Measurements from ENCODE around the gene EXD1. TPM values are rescaled to one million over a fixed set of nuclear protein-coding genes. Genes with fewer than 3 reads are reported as not detected.
A peak's percentile ranks its signal among the peaks of the same experiment; 100 is the strongest.

Gene EXD1
- total and polyA plus RNA-seq, 9 of the 15 experiments (the other 6 are each of a cell fraction or from before 2014, with no cell fraction given): not detected

DNA sequence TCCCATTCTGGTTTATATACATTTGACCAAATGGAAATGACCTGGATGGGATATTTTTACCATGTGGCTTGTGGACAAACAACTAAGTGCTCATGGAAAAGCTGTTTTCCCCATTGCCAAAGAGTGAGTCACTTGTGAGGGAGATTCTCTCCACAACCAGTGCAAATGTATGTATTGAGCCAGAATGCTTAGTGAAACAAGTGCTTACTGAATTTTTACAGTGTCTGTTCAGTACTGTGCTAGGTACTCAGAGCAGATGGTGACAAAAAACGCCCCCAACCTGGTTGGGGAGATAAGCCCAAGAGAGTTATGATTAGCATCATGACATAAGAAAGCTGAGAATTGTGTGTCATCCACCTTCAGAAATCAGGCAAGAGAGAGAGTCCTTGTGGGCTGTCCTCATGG lies 2.8 kb upstream of the EXD1 start (continued):
- TF ChIP-seq, protein P1, sequence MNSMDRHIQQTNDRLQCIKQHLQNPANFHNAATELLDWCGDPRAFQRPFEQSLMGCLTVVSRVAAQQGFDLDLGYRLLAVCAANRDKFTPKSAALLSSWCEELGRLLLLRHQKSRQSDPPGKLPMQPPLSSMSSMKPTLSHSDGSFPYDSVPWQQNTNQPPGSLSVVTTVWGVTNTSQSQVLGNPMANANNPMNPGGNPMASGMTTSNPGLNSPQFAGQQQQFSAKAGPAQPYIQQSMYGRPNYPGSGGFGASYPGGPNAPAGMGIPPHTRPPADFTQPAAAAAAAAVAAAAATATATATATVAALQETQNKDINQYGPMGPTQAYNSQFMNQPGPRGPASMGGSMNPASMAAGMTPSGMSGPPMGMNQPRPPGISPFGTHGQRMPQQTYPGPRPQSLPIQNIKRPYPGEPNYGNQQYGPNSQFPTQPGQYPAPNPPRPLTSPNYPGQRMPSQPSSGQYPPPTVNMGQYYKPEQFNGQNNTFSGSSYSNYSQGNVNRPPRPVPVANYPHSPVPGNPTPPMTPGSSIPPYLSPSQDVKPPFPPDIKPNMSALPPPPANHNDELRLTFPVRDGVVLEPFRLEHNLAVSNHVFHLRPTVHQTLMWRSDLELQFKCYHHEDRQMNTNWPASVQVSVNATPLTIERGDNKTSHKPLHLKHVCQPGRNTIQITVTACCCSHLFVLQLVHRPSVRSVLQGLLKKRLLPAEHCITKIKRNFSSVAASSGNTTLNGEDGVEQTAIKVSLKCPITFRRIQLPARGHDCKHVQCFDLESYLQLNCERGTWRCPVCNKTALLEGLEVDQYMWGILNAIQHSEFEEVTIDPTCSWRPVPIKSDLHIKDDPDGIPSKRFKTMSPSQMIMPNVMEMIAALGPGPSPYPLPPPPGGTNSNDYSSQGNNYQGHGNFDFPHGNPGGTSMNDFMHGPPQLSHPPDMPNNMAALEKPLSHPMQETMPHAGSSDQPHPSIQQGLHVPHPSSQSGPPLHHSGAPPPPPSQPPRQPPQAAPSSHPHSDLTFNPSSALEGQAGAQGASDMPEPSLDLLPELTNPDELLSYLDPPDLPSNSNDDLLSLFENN (IDR thresholded peaks at IDR 0.05; ENCODE audit: low read depth in 2 of 2, low read length in 2 of 2): peak in 1 of 2 experiments; percentile 74; a peak in 2 of 4 replicates
- TF ChIP-seq JUND (IDR thresholded peaks at IDR 0.05; ENCODE audit: borderline replicate concordance, low read depth, low read length) (peak; percentile 86), JUND (tag; IDR thresholded peaks at IDR 0.05; ENCODE audit: borderline replicate concordance, low read depth, low read length) (peak; percentile 88; the same call in 2 of the 3 replicates), SOX6 (IDR thresholded peaks at IDR 0.05) (peak; percentile 89), POLR2H (tag; IDR thresholded peaks at IDR 0.05; ENCODE audit: low read depth) (no peak), MEIS2 (IDR thresholded peaks at IDR 0.05; ENCODE audit: partially characterized antibody) (peak; percentile 71), MTA3 (IDR thresholded peaks at IDR 0.05; ENCODE audit: borderline replicate concordance) (peak; percentile 70; the same call in 1 of the 2 replicates), NCOR1 (IDR thresholded peaks at IDR 0.05) (peak; percentile 84), CC2D1A (IDR thresholded peaks at IDR 0.05) (peak; percentile 93), CREB1 (IDR thresholded peaks at IDR 0.05) (no peak; the same call in 1 of the 2 replicates), CREB1 (CRISPR knock-in tag; IDR thresholded peaks at IDR 0.05) (0 out of 2 replicates have a peak, but pooled peaks have one; percentile 35), MAZ (CRISPR knock-in tag; conservative IDR thresholded peaks at IDR 0.05 in 1 of 2, IDR thresholded peaks at IDR 0.05 in 1 of 2) (peak; percentile 34 to 78; a peak in 2 of 4 replicates), BMI1 (IDR thresholded peaks at IDR 0.05; ENCODE audit: low read length) (no peak), HLTF (IDR thresholded peaks at IDR 0.05) (0 out of 2 replicates have a peak, but pooled peaks have one; percentile 53), KLF1 (tag; IDR thresholded peaks at IDR 0.05) (peak; percentile 61; the same call in 1 of the 2 replicates), STAT6 (CRISPR knock-in tag; IDR thresholded peaks at IDR 0.05) (no peak), HSF4 (CRISPR knock-in tag; IDR thresholded peaks at IDR 0.05; ENCODE audit: borderline replicate concordance) (no peak), PHTF2 (CRISPR knock-in tag; IDR thresholded peaks at IDR 0.05) (no peak), PYGO2 (tag; IDR thresholded peaks at IDR 0.05) (peak; percentile 28; the same call in 1 of the 2 replicates), FOXK2 (conservative IDR thresholded peaks at IDR 0.05 in 1 of 2, IDR thresholded peaks at IDR 0.05 in 1 of 2; ENCODE audit: low read depth in 2 of 2) (peak in 1 of 2 experiments; percentile 51; a peak in 2 of 4 replicates), KLF16 (IDR thresholded peaks at IDR 0.05) (peak; percentile 90), ZNF316 (IDR thresholded peaks at IDR 0.05) (no peak), ZNF354B (CRISPR knock-in tag; IDR thresholded peaks at IDR 0.05) (no peak), POLR2A (conservative IDR thresholded peaks at IDR 0.05) (no peak)
- TF ChIP-seq, protein P2, sequence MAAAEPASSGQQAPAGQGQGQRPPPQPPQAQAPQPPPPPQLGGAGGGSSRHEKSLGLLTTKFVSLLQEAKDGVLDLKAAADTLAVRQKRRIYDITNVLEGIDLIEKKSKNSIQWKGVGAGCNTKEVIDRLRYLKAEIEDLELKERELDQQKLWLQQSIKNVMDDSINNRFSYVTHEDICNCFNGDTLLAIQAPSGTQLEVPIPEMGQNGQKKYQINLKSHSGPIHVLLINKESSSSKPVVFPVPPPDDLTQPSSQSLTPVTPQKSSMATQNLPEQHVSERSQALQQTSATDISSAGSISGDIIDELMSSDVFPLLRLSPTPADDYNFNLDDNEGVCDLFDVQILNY (CRISPR knock-in tag; IDR thresholded peaks at IDR 0.05): no peak

Measured in K562 (cell line).